ENCODE data around the gene NCOA7.

DNA sequence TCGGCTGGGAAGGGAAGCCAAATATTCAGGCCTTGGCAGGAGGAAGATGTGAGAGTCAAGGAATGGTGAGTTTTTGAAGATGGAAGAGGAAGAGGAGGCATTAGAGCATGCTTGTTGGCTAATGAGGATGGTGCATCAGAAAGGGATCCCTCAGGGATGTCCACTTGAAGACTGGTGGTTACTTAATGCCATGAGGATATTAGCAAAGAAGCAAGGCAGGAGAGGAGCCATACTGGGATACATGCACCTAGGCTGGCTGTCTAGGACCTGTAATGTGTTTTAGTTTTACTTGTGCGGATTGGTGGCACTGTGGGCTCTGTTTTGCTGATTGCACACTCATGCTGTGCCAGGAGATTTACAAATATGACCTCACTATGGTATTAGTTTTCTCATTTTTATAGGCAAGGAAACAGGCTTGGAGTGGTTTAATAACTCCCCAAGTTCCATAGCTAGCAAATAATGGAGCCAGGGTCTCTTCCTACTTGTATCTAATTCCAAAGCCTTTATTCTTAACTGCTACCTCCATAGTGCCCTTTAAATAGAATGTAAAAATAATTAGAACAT, 37.8 kb downstream of the NCOA7 start:
- TF ChIP-seq, protein P1, sequence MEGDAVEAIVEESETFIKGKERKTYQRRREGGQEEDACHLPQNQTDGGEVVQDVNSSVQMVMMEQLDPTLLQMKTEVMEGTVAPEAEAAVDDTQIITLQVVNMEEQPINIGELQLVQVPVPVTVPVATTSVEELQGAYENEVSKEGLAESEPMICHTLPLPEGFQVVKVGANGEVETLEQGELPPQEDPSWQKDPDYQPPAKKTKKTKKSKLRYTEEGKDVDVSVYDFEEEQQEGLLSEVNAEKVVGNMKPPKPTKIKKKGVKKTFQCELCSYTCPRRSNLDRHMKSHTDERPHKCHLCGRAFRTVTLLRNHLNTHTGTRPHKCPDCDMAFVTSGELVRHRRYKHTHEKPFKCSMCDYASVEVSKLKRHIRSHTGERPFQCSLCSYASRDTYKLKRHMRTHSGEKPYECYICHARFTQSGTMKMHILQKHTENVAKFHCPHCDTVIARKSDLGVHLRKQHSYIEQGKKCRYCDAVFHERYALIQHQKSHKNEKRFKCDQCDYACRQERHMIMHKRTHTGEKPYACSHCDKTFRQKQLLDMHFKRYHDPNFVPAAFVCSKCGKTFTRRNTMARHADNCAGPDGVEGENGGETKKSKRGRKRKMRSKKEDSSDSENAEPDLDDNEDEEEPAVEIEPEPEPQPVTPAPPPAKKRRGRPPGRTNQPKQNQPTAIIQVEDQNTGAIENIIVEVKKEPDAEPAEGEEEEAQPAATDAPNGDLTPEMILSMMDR (IDR thresholded peaks at IDR 0.05; ENCODE audit: low read length): no peak
- TF ChIP-seq EZH2 (optimal IDR thresholded peaks at IDR 0.05; ENCODE audit: low read depth, low read length) (no peak), EZH2phosphoT487 (IDR thresholded peaks at IDR 0.05; ENCODE audit: low read length) (no peak)

All from MM.1S (cell line).